T47D (cell line): Measurements from ENCODE around the gene CDC45.
A peak's percentile ranks its signal among the peaks of the same experiment; 100 is the strongest.
"Not testable (repeated sequence)": the region's sequence is repeated elsewhere in the genome, so short reads cannot be mapped to it uniquely, and the experiment has no call there.

Experiments used
- DNase-seq, 2 experiments: peaks; one replicate each; pipeline versions ENCODE4 v3.0.0 to v3.0.0-alpha.2; 2011 to 2012; ENCODE audit warnings: low read depth in 1 of 2, low spot score in 1 of 2
- JUND ChIP-seq: IDR thresholded peaks from 2 replicates; pipeline ENCODE4 v1.6.1; 2012; ENCODE audit warnings: low read depth
- in situ Hi-C: cut with HindIII; loops from 2 replicates; pipeline ENCODE4 v1.10.0; 2016; ENCODE audit warnings: low sequenced_read_pairs, low pct_unique_long_range_greater_than_20kb

CDC45 gene

GRCh38 chr22:19545935-19546207 lies 66.2 kb downstream of the CDC45 start:
- TF ChIP-seq JUND = no peak
- no peak for DNase-seq
- in situ Hi-C loops = no loop called here

- DNase-seq = no peak
- no peak for TF ChIP-seq JUND
- in situ Hi-C loops = no loop called here
Measured at GRCh38 chr22:19546680-19547079, 67.0 kb downstream of the CDC45 start.

DNA sequence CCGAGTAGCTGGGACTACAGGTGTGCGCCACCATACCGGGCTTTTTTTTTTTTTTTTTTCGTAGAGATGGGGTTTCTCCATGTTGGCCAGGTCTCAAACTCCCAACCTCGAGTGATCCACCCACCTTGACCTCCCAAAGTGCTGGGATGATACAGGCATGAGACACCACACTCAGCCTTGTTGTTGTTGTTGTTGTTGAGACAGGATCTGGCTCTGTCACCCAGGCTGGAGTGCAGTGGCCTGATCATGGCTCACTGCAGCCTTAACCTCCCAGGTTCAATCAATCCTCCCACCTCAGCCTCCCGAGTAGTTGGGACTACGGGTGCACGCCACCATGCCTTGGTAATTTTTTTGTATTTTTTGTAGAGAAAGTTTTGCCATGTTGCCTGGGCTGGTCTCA lies 67.9 kb downstream of the CDC45 start:
- TF ChIP-seq JUND = no peak
- DNase-seq = no peak
- in situ Hi-C loops = no loop called here

DNA sequence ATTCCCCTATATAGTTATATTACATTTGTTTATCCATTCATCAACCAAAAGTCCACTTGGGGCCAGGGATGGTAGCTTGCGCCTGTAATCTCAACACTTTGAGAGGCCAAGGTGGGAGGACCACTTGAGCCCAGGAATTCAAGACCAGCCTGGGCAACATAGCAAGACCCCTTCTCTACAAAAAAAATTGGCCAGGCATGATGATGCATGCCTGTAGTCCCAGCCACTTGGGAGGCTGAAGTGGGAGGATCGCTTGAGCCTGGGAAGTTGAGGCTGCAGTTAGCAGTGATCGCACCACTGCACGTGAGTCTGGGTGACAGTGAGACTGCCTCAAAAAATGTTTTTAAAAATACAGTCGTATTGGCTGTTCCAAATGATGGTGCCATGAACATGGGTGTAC lies 68.7 kb downstream of the CDC45 start:
- DNase-seq, in situ Hi-C loops: not testable (repeated sequence)

- no peak for TF ChIP-seq JUND
- no peak for DNase-seq
- in situ Hi-C loops = no loop called here
Measured at GRCh38 chr22:19548964-19549363, 69.2 kb downstream of the CDC45 start.

DNA sequence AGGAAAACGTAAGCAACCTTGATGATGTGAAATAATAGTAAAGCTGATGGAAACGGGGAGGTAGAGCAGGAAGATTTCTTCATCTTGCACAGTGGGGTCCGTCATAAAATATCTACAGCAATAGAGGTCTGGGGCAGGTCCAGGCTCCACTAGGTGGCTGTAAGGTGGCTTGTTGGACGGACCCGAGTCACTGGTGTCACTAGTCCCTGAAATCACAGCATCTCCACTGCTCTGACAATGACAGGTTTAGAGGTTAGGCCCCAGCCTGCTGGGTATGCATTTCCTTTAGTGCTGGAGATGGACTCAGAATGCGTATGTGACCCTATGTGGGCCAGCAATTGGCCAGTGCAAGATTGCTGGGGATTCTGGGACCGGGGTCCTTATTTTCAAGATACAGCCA lies 69.7 kb downstream of the CDC45 start:
- in situ Hi-C loops = no loop called here
- DNase-seq = no peak
- no peak for TF ChIP-seq JUND

GRCh38 chr22:19550382-19550781 lies 70.7 kb downstream of the CDC45 start:
- TF ChIP-seq JUND = no peak
- in situ Hi-C loops = no loop called here
- DNase-seq = no peak

DNA sequence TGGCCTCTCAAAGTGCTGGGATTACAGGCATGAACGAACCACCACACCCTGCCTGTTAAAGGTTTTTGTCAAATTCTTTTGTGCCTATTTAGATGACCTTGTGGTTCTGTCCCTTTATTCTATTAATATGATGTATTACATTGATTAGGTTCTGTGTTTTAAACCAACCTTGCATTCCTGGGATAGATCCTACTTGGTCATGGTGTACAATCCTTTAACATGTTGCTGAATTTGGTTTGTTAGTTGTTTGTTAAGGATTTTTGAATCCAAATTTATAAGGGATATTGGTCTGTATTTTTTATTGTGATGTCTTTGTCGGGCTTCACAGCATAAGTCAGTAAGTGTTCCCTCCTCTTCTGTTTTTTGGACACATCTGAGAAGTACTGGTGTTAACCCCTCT lies 73.5 kb downstream of the CDC45 start:
- TF ChIP-seq JUND = no peak
- no peak for DNase-seq
- in situ Hi-C loops = no loop called here

GRCh38 chr22:19554834-19555404 lies 75.2 kb downstream of the CDC45 start:
- in situ Hi-C loops = no loop called here
- no peak for TF ChIP-seq JUND
- peak; percentile 44 to 96 for DNase-seq

GRCh38 chr22:19555651-19556050 lies 75.9 kb downstream of the CDC45 start:
- TF ChIP-seq JUND = no peak
- in situ Hi-C loops = no loop called here
- no peak for DNase-seq

DNA sequence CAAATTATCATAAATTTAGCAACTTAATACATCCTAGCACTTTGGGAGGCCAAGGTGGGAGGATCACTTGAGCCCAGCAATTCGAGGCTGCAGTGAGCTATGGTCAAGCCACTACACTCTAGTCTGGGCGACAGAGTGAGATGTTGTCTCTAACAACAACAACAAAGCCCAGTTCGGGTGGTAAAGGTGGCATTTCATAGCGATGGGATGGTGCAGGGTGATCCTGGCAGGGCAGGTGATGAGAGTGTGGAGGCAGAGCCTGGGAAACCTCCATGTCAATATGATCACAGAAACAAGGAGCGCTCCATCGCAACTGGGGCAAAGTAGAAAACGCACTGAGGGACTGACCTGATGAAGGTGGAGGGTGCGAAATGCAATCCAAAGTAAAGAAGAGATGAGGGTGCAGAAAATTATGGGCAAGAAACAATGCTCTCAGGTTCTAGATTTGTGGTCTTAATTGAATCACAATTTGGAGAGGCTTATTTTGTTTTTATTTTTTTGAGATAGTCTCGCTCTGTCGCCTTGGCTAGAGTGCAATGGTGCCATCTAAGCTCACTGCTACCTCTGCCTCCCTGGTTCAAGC lies 77.3 kb downstream of the CDC45 start:
- no peak for TF ChIP-seq JUND
- in situ Hi-C loops = no loop called here
- no peak for DNase-seq

GRCh38 chr22:19559324-19559811 lies 79.6 kb downstream of the CDC45 start:
- DNase-seq = no peak
- TF ChIP-seq JUND = no peak
- in situ Hi-C loops = no loop called here

DNA sequence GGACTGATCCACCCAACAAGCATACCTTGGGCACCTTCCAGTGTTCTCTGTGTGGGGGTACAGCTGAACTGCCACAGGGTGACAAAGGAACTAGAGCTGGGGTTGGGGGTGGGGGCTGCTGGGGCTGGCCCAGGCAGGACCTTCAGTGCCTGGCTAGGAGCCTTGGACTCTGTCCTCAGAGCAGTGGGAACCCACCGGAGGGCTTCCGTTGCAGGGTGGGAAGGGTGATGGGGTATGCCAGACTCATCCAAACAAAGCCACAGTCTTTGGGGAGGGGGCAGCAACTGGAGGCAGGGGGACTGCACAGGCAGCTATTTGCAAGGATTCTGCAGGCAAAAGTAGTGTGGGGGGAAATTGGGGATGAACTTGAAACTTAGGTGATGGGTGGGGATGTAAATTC lies 80.2 kb downstream of the CDC45 start:
- no peak for TF ChIP-seq JUND
- DNase-seq = no peak
- in situ Hi-C loops = no loop called here

GRCh38 chr22:19565382-19566278 lies 85.9 kb downstream of the CDC45 start:
- in situ Hi-C loops = no loop called here
- no peak for DNase-seq
- no peak for TF ChIP-seq JUND
